GM19023 (cell line): ENCODE data around the gene ADCY10.
"Not testable (repeated sequence)": the region's sequence is repeated elsewhere in the genome, so short reads cannot be mapped to it uniquely, and the experiment has no call there.

ENCODE experiments used
- ATAC-seq: cut with Tn5 transposase; IDR thresholded peaks from one replicate; pipeline ENCODE4 v1.9.1; 2021; ENCODE audit warnings: mild to moderate bottlenecking, moderate library complexity; ENCODE audit not compliant: unreplicated experiment

Gene ADCY10

DNA sequence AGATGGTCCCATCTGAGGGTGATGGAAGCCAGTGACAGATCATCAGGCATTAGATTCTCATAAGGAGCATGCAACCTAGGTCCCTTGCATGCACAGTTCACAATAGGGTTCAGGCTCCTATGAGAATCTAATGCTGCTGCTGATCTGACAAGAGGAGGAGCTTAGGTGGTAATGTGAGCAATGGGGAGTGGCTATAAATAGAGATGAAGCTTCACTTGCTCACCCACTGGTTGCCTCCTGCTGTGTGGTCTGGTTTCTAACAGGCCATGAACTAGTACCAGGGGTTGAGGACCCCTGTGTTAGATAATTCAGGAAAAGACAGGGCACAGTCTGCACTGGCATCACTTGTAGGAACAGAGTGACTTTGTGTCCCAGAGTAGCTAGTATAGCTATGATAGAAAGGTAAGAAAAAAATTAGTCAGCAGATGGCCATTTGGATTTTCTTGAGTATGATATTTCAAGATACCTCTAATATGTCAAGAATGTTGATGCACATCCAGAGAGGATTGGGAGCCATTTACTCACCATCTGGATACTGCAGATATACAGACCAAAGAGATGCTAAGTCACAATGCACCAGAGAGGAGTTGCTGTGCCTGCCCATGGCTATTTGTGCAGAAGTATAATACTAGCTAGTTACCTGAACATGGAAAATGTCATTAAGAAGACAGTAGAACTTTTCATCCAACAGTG lies 53.6 kb downstream of the ADCY10 start:
- ATAC-seq: no peak

DNA sequence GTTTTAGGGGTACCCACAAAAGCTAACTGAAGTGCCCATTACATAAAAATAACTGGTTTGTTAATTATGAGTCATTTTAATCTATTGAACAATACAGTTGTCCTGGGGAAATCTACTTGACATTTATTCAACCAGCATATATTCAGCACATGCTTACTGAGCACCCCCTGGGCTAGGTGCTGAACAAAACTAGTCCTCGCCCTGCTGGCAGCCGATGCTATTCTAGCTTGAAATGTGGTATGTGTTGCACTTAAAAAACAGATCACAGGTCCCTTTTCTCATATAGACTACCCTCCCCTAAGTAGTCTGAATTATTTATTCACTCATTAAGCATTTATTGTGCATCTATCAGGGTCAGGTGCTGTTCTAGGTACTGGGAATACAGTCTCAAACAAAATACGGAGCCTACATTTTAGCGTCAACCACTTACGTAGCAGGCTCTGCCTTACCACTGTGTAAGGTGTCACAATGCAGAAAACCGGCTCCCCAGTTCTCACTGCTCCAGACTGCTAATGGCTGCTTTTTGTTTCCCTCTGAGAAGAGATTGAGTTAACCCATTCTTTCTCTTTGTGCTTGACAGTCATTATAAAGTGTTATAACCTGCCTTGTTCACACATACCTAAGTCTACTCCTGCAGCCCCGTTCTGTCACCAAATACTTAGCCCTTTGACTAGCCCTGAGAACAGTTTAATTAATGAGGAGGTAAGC lies 57.1 kb downstream of the ADCY10 start:
- ATAC-seq: no peak

DNA sequence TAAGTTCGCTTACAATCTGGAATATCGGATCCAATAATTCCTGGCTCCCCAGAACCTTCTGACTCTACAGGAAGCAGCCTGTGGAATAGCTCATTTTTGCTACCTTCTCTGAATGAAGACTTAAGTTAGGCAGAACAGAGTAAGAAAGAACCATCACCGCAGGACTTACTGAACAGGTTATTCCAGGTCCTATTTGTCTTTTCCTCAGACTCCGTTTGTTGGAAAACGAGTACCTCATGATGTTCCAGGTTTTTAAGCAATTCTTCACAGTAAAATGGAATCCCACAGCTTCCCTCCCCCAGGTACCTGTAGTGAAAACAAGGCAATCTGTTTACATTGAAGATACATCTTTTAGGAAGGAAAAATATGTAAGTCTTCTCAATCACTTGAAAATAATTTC lies 59.8 kb downstream of the ADCY10 start:
- no peak for ATAC-seq

DNA sequence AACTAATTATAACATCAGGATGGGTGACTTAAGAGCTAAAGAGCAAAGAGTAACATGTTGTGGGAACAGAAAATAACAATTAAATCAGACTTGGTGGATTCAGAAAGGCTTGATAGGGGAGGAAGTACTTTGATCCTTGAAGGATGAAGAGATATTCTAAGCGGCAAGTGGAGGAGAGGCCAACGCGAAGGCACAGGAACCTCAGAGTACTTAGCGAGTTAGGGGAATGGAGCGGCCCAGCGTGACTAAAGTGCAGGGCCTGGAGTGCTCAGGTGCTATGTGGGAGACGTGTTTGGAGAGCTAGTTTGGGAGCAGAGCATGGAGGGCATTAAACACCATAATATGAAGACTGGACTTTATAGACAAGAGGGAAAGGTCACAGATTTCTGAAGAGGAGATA lies 64.3 kb downstream of the ADCY10 start:
- no peak for ATAC-seq

DNA sequence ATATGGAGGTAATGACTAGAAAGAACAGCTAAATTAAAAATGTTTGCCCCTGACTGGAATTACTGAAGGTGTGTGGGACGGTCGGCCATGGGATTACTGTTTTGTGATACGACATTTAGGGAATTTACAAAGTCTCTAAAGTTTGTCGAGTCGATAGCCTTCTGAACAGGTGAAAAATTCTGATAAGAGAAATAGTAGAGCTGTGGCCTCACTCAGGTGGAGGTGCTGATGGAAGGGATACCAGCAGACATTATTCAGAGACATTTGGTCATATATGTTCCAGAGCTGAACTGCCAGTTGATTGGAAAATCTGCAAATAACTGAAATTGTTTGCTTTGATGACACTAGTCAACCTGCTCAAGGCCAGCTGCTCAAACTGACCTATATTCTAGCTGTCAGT lies 71.1 kb downstream of the ADCY10 start:
- no peak for ATAC-seq

DNA sequence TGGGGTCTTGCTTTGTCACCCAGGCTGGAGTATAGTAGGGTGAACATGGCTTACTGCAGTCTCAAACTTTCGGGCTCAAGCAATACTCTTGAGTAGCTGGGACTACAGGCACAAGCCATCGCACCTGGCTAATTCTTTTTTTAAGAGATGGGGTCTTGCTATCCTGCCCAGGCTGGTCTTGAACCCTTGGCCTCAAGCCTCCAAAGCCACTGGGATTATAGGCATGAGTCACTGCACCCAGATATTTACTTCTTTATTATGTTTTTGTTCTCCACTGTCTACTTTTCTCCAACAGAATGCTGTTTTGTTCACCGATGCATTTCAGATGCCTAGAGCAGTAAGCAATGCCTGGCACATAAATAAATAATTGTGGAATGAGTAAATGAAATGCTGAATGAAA lies 72.4 kb downstream of the ADCY10 start:
- no peak for ATAC-seq

DNA sequence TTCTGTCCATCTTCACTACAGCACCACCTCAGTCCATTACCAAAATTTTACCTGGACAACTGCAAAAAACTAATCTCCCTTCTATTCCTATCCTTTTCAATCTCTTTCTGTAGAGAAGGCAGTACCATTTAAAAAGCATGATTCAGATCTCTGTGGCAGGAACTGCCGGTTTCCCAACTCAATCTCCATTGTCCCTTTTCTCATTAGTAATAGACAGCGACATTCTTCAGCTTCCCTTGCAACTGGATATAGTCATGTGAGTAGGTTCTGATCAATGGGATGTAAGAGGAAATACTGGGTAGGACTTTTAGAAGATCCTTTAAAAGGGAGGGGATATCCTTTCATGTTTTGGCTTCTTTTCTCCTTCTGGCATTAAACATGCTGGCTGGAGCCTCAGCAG lies 74.9 kb downstream of the ADCY10 start:
- no peak for ATAC-seq

DNA sequence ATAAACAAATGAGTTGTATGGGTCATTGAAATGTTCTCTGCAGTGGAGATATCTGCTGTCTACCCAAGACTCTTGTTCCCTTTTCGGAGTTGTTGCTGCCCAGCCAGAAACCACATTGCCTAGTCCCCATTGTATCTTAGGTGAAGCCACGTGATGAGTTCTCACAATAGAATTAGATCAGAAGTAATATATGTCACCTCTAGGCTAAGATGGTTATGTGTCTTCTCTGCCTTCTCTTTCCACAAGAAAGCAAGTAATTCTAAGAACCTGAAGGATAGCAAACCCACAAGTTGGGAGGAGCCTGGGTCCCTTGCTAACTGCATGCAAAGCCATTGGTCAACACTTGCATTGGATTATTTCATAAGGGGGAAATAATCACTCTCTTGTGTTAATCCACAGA lies 76.6 kb downstream of the ADCY10 start:
- ATAC-seq: no peak

DNA sequence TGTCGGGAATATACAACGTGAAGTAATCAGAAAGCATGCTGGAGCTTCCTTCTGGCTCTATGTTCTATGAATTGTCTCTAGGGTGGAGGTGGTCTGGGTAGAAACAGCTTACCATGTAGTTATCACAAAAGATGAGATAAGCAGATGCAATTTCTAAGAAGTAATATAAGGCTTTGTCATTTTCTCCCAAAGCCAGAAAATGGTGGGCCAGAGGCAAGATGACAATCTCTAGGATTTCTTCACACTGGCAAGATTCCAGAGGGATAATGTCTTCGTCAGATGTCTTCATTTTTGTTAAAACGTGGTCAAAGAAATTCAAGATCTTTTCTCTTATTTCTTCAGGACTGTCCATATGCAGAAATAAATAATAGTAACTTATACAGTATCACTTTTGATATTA lies 77.7 kb downstream of the ADCY10 start:
- no peak for ATAC-seq

DNA sequence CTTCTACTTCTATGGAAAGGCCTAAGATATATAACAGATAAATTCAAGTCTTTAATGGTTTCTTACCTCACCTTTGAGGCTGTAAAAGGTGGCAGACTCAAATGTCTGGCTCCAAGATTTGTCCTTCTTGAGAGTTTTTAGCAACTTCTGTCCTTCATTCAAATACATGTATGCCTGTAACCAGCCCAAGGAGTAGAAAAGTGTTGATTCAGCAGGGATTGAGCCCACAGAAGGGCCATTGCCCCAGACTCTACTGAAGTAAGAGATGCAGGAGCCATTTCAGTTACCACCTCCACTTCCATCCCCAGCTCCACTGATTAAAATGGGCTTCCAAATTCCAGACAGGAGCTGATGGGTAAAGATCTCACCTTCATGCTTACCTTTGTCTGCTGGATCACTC lies 80.0 kb downstream of the ADCY10 start:
- ATAC-seq: no peak

DNA sequence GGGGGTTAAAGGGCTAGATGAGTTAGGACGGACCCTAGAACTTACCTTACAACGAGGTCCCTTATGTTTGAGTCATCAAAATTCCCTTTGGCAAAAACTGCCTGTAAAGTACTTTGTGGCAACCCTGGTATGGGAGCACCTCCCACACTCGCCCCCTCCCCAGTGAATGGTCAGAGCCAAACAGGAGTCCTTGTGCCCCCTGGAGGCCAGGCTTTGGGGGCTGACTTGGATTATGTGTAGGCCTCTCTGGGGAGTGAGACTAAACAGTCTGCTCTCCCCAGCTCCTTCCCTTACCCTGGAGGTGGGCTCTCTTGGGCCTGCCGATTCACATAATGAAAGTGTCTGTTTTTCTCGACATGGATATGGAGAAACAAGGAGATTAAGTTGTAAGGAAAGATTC lies 81.2 kb downstream of the ADCY10 start:
- ATAC-seq: no peak

DNA sequence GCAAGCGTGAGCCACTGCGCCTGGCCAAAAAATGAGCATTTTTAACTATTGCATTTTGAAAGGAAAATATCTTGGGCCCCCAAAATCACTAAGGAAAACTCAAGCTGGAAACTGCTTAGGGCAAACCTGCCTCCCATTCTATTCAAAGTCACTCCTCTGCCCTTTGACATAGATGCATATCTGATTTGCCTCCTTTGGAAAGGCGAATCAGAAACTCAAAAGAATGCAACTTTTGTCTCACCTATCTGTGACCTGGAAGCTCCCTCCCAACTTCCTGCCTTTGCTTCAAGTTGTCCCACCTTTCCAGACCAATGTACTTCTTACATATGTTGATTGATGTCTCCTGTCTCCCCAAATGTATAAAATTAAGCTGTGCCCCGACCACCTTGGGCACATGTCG lies 83.3 kb downstream of the ADCY10 start:
- not testable (repeated sequence) for ATAC-seq

DNA sequence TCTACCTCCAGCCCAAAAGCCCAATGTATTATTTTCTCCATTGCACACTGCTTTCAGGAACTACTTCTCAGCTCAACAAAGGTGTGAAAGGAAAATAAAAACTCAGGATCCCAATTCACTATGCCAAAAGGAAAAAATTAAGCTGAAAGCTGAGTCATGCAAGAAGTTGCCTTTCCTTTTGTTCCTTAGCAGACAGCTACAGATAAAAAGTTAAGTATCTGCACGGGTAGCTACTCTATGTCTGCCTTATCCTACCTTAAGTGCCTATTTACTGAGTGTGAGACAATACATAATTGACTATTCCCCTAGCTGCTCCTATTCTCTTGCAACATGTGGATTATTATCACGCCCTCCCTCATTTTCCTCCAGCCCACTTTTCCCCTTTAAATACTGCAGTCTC lies 84.1 kb downstream of the ADCY10 start:
- no peak for ATAC-seq

DNA sequence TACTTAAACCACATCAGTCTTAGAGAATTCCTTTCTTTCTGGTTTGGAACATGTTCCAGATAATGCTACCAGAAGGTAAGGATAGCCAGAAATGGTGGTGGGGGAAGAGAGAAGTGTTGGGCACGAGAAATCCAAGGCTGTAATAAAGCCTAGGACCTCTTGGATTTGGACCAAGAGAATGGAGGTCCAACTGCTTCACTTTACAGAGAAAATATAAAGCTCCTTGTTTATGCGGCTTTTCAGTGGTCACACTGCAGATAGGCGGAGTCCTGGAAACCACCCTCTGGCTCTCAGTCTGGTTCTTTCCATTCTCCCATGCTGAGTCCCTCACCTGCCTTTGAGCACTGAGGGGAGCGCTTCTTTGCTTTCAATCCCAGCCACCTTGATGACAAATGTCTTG lies 87.8 kb downstream of the ADCY10 start:
- ATAC-seq: no peak

DNA sequence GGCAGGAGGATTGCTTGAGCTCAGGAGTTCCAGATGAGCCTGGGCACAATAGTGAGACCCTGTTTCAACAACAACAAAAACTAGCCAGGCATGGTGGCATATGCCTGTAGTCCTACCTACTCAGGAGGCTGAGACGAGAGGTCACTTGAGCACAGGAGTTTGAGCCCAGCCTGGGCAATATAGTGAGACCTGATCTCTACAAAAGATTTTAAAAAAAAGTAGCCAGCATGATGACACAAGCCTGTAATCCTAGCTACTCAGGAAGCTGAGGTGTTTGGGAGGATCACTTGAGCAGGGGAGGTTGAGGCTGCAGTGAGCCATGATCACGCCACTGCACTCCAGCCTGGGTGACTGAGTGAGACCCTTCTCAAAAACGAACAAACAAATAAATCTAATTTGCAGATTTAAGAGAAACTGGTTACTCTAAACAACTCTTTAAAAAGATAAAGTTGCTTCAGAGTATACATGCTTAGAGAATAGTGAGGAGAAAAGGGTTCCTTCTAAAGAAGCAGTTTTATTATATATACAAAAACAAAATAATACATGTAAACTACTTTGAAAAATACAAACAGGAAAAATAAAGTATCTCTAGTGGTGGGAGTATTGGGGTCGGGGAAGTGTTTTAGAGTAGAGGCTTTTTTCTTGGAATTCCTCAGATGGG lies 88.4 kb downstream of the ADCY10 start:
- no peak for ATAC-seq

DNA sequence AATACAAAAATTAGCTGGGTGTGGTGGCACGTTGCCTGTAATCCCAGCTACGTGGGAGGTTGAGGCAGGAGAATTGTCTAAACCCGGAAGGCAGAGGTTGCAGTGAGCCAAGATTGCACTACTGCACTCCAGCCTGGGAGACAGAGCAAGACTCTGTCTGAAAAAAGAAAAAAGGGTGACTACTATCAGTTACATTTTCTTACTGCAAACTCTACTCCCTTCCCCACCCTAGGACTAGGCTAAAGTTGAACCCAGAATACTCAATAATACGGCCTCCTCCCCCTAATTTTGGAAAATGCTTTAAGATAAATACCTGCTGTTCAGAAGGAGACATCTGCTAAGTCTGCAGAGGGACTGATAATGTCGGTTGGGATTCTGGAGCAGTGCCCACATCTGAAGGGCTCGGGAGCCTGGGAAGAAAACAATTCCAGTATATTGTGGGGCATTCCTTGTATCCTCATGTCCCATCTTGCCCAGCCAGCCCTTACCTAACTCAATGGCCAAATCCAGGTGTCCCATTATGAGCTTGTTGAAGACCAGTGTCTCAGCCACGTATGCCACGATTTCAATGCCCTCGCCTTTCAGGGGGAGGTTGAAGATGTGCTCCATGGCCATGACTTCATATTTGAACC lies 89.7 kb downstream of the ADCY10 start:
- ATAC-seq: no peak

DNA sequence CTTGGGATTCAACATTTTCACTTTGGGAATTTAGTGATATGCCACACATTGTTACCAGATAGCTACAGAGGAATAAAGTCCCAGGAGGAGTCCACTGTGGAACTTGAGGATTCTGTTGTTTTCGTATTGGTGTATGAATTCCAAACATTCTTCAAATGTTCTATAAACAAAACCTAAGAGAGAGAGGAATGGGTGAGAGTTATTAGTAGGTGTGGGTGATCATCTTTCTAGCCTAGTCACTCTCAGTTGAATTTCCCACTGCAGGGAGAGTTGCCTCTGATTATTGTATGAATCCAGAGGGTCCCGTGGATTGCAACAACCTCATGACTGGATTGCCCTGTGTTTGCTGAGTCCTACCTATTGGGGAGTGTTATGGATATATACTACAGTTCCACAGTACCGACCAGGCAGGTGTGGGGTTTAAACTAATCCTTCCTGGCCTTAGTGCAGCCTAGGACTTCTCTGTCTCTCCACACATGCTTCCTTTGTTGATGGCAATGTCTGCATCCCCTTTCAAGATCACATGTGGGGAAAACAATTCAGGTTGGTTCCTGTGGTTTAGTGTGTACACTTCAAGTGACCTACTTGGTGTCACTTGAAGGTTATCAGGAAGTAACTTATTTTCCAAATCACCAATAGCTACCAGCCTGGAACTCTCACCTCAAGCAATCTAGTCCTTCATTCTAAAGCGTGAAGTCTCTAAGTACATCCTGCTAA lies 91.8 kb downstream of the ADCY10 start:
- no peak for ATAC-seq

DNA sequence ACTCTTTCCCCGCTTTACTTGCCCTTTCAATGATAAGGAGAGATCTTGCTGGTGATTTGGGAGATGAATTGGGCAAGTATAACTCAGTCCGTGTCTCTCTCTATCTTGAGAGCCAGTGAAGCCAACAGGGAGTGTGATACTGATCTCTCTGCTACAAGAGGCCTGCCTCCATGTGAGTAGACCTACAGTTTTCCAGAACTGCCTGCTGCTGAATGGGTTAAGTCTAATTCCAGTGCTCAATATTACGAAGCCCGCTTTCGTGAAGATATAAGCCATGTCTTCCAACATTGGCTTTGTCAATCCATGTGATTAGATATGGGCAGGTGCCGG lies 92.6 kb downstream of the ADCY10 start:
- ATAC-seq: no peak

DNA sequence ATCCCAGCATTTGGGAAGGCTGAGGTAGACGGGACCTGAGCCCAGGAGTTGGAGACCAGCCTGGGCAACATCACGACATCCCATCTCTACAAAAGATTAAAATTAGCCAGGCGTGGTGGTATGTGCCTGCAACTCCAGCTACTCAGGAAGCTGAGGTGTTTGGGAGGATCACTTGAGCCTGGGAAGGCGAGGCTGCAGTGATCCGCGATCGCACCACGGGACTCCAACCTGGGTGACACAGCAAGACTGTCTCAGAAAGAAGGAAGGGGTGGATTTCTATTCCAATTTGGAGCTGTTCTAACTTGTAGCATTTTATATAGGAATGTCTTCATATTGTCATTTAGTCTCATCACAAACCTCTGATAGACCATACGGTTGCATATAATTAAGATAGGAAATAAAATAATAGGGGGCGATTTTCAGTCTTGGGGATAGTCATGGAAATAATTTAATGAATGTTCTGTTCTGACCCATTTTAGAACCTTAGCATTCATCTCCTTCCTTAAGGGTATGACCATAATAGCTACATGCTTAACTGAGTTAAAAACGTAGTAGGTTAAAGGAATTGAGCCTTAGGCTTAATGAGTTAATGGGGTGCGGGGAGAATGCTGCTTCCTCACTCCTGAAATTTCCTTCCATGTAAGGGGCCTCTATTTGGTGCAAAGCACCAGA lies 93.1 kb downstream of the ADCY10 start:
- no peak for ATAC-seq

DNA sequence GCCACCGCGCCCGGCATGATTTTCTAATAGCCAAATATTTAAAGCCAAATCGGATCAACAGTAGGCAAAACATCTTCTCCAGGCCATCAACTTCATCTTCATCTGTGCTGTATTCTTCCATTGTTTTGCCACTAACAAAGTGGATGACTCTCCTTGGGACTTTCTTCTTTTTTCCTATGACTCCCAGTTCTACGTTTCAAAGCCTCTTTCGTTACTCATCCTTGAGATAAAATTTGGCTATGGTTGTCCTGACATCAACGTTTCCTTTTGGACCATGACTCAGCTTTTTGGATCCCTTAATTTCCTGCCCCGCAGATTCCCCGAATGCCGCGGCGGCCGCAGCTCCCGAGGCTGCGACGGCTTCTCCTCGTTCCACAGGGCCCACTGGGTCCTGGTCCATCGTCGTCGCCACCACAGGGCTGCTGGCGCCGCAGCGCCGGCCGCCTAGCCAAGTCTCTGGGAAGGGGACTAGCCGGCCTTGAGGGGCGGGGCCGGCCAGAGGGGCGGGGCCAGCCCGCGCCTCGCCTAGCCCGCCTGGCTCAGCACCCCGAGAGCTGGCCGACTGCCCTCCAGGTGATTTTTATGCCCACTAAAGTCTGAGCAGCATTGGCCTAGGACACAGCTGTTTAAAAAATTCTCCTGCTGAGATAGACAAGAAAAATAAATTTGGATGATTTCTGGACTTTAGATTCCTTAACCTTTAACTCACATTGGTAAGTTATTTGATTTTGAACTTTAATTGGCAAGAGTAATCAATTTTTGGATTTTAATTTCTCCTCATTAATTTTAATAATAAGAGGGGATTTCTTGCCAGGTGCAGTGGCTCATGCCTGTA lies 93.9 kb downstream of the ADCY10 start:
- ATAC-seq: peak; percentile 77
